ENCODE data around the gene LAMA2.

Gene LAMA2

DNA sequence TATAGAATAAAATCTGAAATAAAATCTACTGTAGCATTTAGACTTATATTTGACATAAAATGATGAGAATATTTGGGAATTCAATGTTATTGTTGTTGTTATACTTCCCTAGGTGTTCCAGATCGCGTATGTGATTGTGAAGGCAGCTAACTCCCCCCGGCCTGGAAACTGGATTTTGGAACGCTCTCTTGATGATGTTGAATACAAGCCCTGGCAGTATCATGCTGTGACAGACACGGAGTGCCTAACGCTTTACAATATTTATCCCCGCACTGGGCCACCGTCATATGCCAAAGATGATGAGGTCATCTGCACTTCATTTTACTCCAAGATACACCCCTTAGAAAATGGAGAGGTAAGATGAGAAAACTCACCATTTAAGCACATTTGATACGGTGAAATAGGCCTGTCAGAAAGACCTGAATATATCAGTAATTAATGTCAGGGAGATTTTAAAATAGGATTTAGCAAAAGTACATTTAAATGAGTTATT lies 215.2 kb downstream of the LAMA2 start:
- DNase-seq = no peak

- no peak for DNase-seq
Observed at GRCh38 chr6:129099696-129100095, 216.8 kb downstream of the LAMA2 start.

- no peak for DNase-seq
Observed at GRCh38 chr6:129100164-129100563, 217.2 kb downstream of the LAMA2 start.

GRCh38 chr6:129102741-129103140 lies 219.8 kb downstream of the LAMA2 start:
- no peak for DNase-seq

- no peak for DNase-seq
Observed at GRCh38 chr6:129104131-129104530, 221.2 kb downstream of the LAMA2 start.

DNA sequence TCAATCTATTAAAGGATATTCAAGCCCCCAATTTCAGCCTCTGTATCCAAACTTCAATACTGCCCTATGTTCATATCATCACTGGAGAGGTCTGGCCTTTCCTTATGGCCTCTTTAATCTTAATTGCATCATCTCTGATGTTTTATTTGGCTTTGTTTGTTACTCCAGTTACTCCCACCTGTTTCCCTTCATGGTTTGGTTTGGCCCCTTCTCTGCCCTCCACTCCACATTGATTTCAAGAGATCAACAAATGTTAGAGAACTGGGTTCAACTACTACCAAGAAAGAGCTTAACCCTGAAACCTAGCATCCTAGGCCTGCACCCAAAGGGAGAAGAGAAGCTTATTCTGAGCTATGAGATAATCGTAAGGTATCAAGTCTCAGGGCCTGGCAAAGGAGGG lies 221.6 kb downstream of the LAMA2 start:
- no peak for DNase-seq

GRCh38 chr6:129105035-129105434 lies 222.1 kb downstream of the LAMA2 start:
- no peak for DNase-seq

DNA sequence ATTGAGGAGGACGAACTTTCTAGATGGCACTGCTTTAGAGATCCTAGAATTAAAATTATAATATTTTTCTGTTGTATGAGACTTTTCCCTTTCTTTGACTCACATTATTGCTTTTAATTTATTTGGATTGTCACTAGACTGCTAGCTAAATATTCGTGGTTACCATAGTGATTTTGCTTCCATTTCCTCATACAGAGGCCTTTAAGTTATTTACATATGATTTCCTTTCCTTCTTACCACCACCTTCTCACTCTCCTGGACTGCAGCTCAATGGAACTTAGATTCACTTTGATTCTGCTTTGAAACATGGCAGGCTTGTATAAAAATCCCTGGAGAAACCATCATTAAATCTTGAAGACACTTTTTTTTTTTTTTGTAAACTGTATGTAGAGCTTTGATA lies 222.9 kb downstream of the LAMA2 start:
- no peak for DNase-seq

DNA sequence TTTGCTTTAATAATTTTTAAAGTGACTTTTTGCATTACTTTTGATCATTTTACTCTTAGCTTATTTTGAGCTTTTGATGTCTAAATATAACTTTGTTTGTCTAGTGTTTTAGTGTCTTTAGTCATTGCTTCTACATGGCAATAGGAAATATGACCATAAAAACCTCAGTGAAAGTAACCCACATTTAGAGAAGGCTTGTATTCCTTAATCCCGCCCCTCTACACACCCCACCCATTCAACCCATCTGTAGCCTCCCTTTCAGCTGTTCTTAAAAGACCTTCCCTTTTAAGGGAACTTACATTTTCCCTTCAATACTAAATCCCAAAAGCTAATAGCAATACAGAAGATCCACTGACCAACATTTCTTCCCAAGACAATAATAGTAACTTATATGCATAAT lies 225.4 kb downstream of the LAMA2 start:
- no peak for DNase-seq

- no peak for DNase-seq
Observed at GRCh38 chr6:129110690-129111343, 227.9 kb downstream of the LAMA2 start.

DNA sequence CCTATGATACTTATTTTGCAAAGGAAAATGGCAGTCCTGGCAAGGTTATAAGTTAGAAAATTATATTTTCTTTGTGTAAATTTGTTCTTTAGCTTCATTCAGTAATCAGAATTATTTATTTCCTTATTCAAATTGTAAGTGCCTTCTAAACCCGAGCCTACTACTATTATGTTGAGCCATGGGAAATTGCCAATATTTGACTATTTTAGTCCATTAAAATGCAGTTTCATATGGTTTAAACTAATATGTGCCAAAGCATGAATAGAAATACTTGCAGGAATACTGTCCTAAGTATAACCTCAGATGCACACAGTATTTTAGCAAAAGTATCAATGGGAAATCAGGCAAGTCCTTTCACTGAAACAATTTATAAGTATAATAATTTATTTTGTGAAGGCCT lies 228.4 kb downstream of the LAMA2 start:
- DNase-seq = no peak

DNA sequence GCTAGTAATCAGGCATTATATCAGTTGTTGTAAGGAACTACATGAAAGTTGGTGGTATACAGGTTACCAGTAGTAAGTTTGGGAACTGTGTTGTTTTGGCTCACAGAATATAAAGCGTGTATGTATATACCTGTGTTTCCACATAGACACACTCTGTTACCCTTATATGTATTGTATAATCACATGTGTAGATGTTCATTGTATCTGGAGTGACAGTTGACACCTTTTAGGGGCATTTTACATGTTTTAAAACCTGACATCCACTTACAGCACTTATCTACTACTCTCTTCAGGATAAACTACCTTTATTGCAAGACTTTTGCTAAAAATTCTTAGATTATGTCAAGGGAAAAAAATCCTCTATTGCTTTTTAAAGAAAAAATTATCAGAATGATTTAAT lies 228.9 kb downstream of the LAMA2 start:
- no peak for DNase-seq

- DNase-seq = no peak
Observed at GRCh38 chr6:129112591-129112990, 229.7 kb downstream of the LAMA2 start.

GRCh38 chr6:129113637-129114036 lies 230.7 kb downstream of the LAMA2 start:
- no peak for DNase-seq

GRCh38 chr6:129114636-129115391 lies 231.9 kb downstream of the LAMA2 start:
- DNase-seq = no peak

GRCh38 chr6:129115471-129115870 lies 232.5 kb downstream of the LAMA2 start:
- DNase-seq = no peak

DNA sequence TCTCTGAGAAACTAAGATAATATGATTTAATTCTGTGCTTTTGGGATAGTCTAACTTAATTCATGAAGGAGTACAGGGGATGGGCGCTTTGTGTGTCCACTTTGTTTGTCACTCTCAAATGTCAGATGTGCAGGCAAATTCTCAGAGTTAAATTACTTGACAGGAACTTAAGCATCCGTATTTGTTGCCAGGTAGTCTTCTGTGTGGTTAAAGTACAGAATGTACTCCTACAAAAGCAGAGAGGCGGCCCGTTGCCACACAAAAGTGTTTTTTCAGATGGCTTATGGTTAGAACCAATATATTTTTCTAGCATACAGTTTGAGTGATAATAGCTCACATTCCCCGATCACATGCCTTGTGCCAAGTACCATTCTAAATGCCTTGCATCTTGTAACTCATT lies 234.4 kb downstream of the LAMA2 start:
- DNase-seq = no peak

DNA sequence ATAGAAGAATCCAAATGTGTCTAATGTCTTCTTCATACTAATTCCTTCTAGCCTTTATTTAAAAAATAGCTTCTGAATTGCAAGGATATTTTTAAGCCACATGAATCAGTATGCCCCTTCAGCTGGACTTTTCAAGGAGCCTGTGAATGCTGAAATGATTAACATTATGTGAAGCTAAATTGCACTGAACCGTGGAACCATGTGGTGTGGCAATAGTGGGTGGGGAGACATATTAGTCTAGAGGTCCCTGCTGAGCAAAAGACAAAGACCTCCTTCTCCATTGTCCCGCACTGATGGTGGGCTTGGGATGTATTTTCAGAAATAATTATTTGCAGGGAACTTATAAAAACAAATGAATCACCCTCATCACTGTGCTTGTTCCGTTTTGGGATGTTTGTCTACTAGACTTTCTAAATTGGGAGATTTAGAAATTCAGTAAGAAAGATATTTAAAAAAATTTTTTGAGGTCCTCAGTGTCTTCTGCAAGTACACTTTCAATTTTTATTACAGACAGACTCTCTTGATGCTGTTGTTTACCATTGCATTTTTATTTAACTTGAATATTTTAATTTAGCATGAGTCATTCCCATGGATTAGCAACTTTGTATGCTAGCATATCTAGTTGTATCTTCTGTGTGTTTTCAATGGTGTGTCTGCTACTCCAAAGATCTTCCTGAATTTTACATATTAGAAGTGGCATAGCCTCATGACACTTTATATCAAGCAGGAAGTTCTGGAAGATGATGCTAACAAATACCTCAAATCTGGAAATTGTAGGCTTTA lies 238.1 kb downstream of the LAMA2 start:
- no peak for DNase-seq

GRCh38 chr6:129124347-129124746 lies 241.4 kb downstream of the LAMA2 start:
- DNase-seq = no peak

DNA sequence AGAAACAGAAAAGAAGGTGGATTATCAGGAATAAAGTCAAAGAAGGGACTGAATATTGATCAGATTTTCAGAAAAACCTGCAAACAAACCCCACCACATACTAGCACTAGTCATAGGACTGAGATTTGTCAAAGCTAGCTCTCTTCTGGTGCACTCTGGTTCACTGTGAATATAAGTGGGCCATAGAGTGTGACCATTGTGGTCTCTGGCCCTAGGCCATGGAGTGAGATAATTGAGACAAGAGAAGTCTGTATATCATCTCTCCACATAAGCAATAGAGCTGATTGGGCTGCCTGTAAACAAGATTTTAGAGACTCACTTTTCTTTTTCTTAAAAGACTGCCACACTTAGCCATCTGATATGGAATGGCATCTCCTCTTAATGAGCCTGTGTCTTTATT lies 247.2 kb downstream of the LAMA2 start:
- no peak for DNase-seq

- no peak for DNase-seq
Observed at GRCh38 chr6:129130959-129131681, 248.2 kb downstream of the LAMA2 start.

DNA sequence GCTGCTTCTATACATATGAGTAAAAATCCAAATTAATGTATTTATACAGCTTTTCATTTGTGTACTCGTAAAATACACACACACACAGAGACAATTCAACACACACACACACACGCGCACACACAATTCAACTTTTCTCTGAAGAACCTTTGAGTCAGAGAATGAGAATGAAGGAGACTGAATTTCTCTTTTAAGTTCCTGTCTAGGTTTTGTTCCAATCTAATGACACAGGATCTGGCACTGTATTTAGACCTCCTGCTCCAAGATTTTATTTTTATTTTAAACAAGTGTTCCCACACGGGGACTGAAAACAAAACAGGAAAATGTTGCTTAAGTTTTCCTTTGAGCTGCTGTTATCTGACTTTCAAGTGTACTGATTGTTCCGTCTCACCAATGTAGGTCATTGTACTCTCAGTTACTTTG lies 250.8 kb downstream of the LAMA2 start:
- DNase-seq = no peak

GRCh38 chr6:129134535-129134934 lies 251.6 kb downstream of the LAMA2 start:
- no peak for DNase-seq

Data from activated CD4-positive, alpha-beta T cell treated with anti-CD3 and anti-CD28 coated beads, Interleukin-2, amount 50 U/mL, for 4 hours (primary cell).